GM19467 (cell line): ENCODE data around the gene RORB.

Experiments
- ATAC-seq: cut with Tn5 transposase; IDR thresholded peaks from one replicate; pipeline ENCODE4 v1.9.1; 2021; ENCODE audit warnings: mild to moderate bottlenecking, moderate library complexity; ENCODE audit not compliant: unreplicated experiment

RORB gene

GRCh38 chr9:74697535-74697934, 200.4 kb downstream of the RORB start:
- ATAC-seq: no peak

- no peak for ATAC-seq
Measured at GRCh38 chr9:74711341-74711740, 214.2 kb downstream of the RORB start.

GRCh38 chr9:74718709-74719108, 221.6 kb downstream of the RORB start:
- no peak for ATAC-seq

- no peak for ATAC-seq
Measured at GRCh38 chr9:74719306-74719705, 222.2 kb downstream of the RORB start.

- no peak for ATAC-seq
Measured at GRCh38 chr9:74721696-74722660, 224.8 kb downstream of the RORB start.

GRCh38 chr9:74724317-74724716, 227.2 kb downstream of the RORB start:
- no peak for ATAC-seq

- no peak for ATAC-seq
Measured at GRCh38 chr9:74726581-74726980, 229.4 kb downstream of the RORB start.

GRCh38 chr9:74728176-74728575, 231.0 kb downstream of the RORB start:
- ATAC-seq: no peak

- no peak for ATAC-seq
Measured at GRCh38 chr9:74729136-74729695, 232.1 kb downstream of the RORB start.

GRCh38 chr9:74735761-74736160, 238.6 kb downstream of the RORB start:
- ATAC-seq: no peak

GRCh38 chr9:74736646-74737045, 239.5 kb downstream of the RORB start:
- ATAC-seq: no peak

- ATAC-seq: no peak
Measured at GRCh38 chr9:74742191-74742790, 245.2 kb downstream of the RORB start.
